Colonic mucosa (tissue), 4 donors: ENCODE data around the gene DMXL1. TPM values are rescaled to one million over a fixed set of nuclear protein-coding genes. Genes with fewer than 3 reads are reported as not detected.

ENCODE experiments used
- DNase-seq: peaks from one replicate; pipeline ENCODE4 v3.0.0-alpha.2; 2020
- H3K27ac ChIP-seq: fragments of 200-600 bp; one replicate; pipeline ENCODE4 v1.8.0; 2021
- H3K27me3 ChIP-seq: fragments of 200-600 bp; one replicate; pipeline ENCODE4 v1.8.0; 2021
- H3K36me3 ChIP-seq: fragments of 200-600 bp; one replicate; pipeline ENCODE4 v1.8.0; 2021
- H3K4me1 ChIP-seq: fragments of 200-600 bp; one replicate; pipeline ENCODE4 v1.8.0; 2021; ENCODE audit warnings: mild to moderate bottlenecking
- H3K4me3 ChIP-seq: fragments of 200-600 bp; one replicate; pipeline ENCODE4 v1.8.0; 2021
- H3K9ac ChIP-seq, 2 donors: one replicate each; pipeline ENCODE4 v1.7.0; 2013; ENCODE audit warnings: control low read depth in 2 of 2, low read depth in 2 of 2, low read length in 2 of 2
- H3K9me3 ChIP-seq: fragments of 200-600 bp; one replicate; pipeline ENCODE4 v1.8.0; 2021
- CTCF ChIP-seq: fragments of 200-600 bp; IDR thresholded peaks from one replicate; pipeline ENCODE4 v1.8.0; 2022; ENCODE audit warnings: antibody characterized with exemption, mild to moderate bottlenecking
- intact Hi-C: fragments of 100-400 bp; cut with DNase I; formaldehyde crosslinking; loops from one replicate; pipeline ENCODE4 v1.14.1; 2022
- total RNA-seq, 2 donors: library from RNA; stranded (reverse); fragmentation: NEBNext Ultra II Directional in 1 of 2; extraction: Animal tissue kit (Norgen Biotek cat#: 25700) in 1 of 2; gene quantifications; one replicate each; pipeline ENCODE4 v1.2.1, GENCODE V29; 2021
- donor health status: healthy.
- donor health status: DM: no; HTN: no; CAD: no.
- donor health status: DM: no; HTN: no; CAD: no.

The DMXL1 gene
- total RNA-seq, 2 donors from 2014 or later: 28.7 to 38.3 TPM

- TF ChIP-seq CTCF: no peak
- Histone ChIP-seq H3K36me3 (no peaks in the 10 kb centered on the region), H3K27me3 (no peaks in the 10 kb centered on the region), H3K27ac (no peak overlapping the region), H3K4me1 (no peaks in the 10 kb centered on the region), H3K9ac (no peak overlapping the region), H3K4me3 (no peak overlapping the region), H3K9me3 (no peaks in the 10 kb centered on the region)
- intact Hi-C loops: no loop called here
- DNase-seq: peak; percentile 18
These were observed 90.5 kb downstream of the DMXL1 start for GRCh38 chr5:119161430-119161829.

- Histone ChIP-seq H3K36me3 (no peaks in the 10 kb centered on the region), H3K27me3 (no peaks in the 10 kb centered on the region), H3K4me1 (no peaks in the 10 kb centered on the region), H3K4me3 (no peak overlapping the region), H3K9ac (no peak overlapping the region), H3K9me3 (no peaks in the 10 kb centered on the region), H3K27ac (no peak overlapping the region)
- no peak for DNase-seq
- TF ChIP-seq CTCF: no peak
- intact Hi-C loops: no loop called here
These were observed 95.1 kb downstream of the DMXL1 start for GRCh38 chr5:119166026-119166425.

GRCh38 chr5:119168401-119168800 is 97.5 kb downstream of the DMXL1 start:
- DNase-seq: no peak
- intact Hi-C loops: no loop called here
- Histone ChIP-seq H3K4me3 (no peak overlapping the region), H3K4me1 (no peaks in the 10 kb centered on the region), H3K36me3 (no peaks in the 10 kb centered on the region), H3K27me3 (no peaks in the 10 kb centered on the region), H3K9ac (no peak overlapping the region), H3K9me3 (no peaks in the 10 kb centered on the region), H3K27ac (no peak overlapping the region)
- TF ChIP-seq CTCF: no peak

- no peaks in the 10 kb centered on the region for H3K27me3 ChIP-seq
- H3K9ac ChIP-seq: no peak overlapping the region
- H3K4me1 ChIP-seq: no peaks in the 10 kb centered on the region
- intact Hi-C loops: no loop called here
- H3K4me3 ChIP-seq: no peak overlapping the region
- no peaks in the 10 kb centered on the region for H3K9me3 ChIP-seq
- DNase-seq: no peak
- no peak overlapping the region for H3K27ac ChIP-seq
- H3K36me3 ChIP-seq: no peaks in the 10 kb centered on the region
- no peak for TF ChIP-seq CTCF
These were observed 100.8 kb downstream of the DMXL1 start for GRCh38 chr5:119171686-119172085.

- TF ChIP-seq CTCF: no peak
- no peak overlapping the region for H3K4me3 ChIP-seq
- H3K9me3 ChIP-seq: no peaks in the 10 kb centered on the region
- intact Hi-C loops: no loop called here
- no peaks in the 10 kb centered on the region for H3K27me3 ChIP-seq
- no peaks in the 10 kb centered on the region for H3K4me1 ChIP-seq
- H3K27ac ChIP-seq: no peak overlapping the region
- no peaks in the 10 kb centered on the region for H3K36me3 ChIP-seq
- no peak overlapping the region for H3K9ac ChIP-seq
- DNase-seq: no peak
These were observed 103.8 kb downstream of the DMXL1 start for GRCh38 chr5:119174578-119175163.
